BLaER1 treated with 17β-estradiol and CSF1 and Interleukin-3, amounts not matched to agents 10 nM and 100 nM (cell line): Measurements from ENCODE around the gene AHSG.

Source experiments
- H3K27ac ChIP-seq, 11 experiments: shearing (Covaris generic); formaldehyde crosslinking; 2 replicates each; pipeline ENCODE4 v1.8.1; 2022
- H3K27me3 ChIP-seq, 11 experiments: shearing (Covaris generic); formaldehyde crosslinking; 2 replicates each; pipeline ENCODE4 v1.8.1; 2022
- H3K36me3 ChIP-seq, 11 experiments: shearing (Covaris generic); formaldehyde crosslinking; 2 replicates each; pipeline ENCODE4 v1.8.1; 2022
- H3K4me1 ChIP-seq, 10 experiments: shearing (Covaris generic); formaldehyde crosslinking; 2 replicates each; pipeline ENCODE4 v1.8.1; 2022
- H3K4me2 ChIP-seq, 11 experiments: shearing (Covaris generic); formaldehyde crosslinking; 2 replicates each; pipeline ENCODE4 v1.8.1; 2022
- H3K4me3 ChIP-seq, 10 experiments: shearing (Covaris generic); formaldehyde crosslinking; 2 replicates each; pipeline ENCODE4 v1.8.1; 2022
- H3K9ac ChIP-seq, 11 experiments: shearing (Covaris generic); formaldehyde crosslinking; 2 replicates each; pipeline ENCODE4 v1.8.1; 2022
- H3K9me3 ChIP-seq, 11 experiments: shearing (Covaris generic); formaldehyde crosslinking; replicated peaks in 1 of 11; 2 replicates each; pipeline ENCODE4 v1.8.1; 2022
- H4K20me1 ChIP-seq, 11 experiments: shearing (Covaris generic); formaldehyde crosslinking; 2 replicates each; pipeline ENCODE4 v1.8.1; 2022
- Cebpa-rat ChIP-seq, 11 experiments: shearing (Covaris generic); IDR thresholded peaks; 2 replicates each; pipeline ENCODE4 v1.8.1; 2022

The AHSG gene

GRCh38 chr3:186640929-186641328 is 28.1 kb downstream of the AHSG start:
- Histone ChIP-seq H4K20me1 (no peaks in the 10 kb centered on the region), H3K27me3 (no peaks in the 10 kb centered on the region), H3K4me1 (peaks cover 0 to 5% (median 0%) of the 10 kb centered on the region in 10 experiments; a peak in 3 of 20 replicates), H3K4me3 (no peak overlapping the region), H3K9me3 (peaks cover 0 to 9% (median 5%) of the 10 kb centered on the region in 11 experiments; a peak in 9 of 22 replicates), H3K4me2 (no peak overlapping the region), H3K27ac (no peak overlapping the region), H3K36me3 (no peaks in the 10 kb centered on the region), H3K9ac (no peak overlapping the region)
- no peak for TF ChIP-seq Cebpa-rat (IDR thresholded peaks at IDR 0.05)

GRCh38 chr3:186642014-186642413 is 29.2 kb downstream of the AHSG start:
- Histone ChIP-seq H3K9me3 (peaks cover 0 to 9% (median 5%) of the 10 kb centered on the region in 11 experiments; a peak in 9 of 22 replicates), H3K4me1 (peaks cover 0 to 5% (median 0%) of the 10 kb centered on the region in 10 experiments; a peak in 3 of 20 replicates), H3K4me3 (no peak overlapping the region), H3K9ac (no peak overlapping the region), H3K27me3 (no peaks in the 10 kb centered on the region), H3K4me2 (0 out of 22 replicates have a peak overlapping the region, but pooled peaks of 1 of the 11 experiments have one; percentile 7), H4K20me1 (no peaks in the 10 kb centered on the region), H3K36me3 (no peaks in the 10 kb centered on the region), H3K27ac (no peak overlapping the region)
- no peak for TF ChIP-seq Cebpa-rat (IDR thresholded peaks at IDR 0.05)

DNA sequence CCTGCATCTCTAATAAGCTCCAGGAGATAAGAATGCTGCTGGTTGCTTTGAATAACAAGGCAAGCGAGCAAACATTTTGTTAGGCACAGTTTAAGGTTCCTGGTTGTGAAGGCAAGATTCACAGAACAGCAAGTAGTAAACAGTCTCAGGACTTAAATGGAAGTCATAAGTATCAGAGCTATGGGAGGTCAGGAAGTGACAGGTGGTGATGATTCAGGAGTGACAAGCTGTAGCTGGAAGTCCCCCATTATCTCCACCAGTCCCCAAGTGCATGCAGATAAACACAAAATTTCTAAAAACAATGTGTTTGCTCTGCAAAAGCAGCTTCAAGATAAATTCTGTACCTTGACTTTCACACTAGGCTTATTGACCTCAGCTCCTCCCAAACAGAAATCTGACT is 30.6 kb downstream of the AHSG start:
- H3K36me3 ChIP-seq: no peaks in the 10 kb centered on the region
- H3K27ac ChIP-seq: no peak overlapping the region
- no peak overlapping the region for H3K4me2 ChIP-seq
- H4K20me1 ChIP-seq: no peaks in the 10 kb centered on the region
- H3K9me3 ChIP-seq: peaks cover 0 to 9% (median 5%) of the 10 kb centered on the region in 11 experiments; a peak in 9 of 22 replicates
- no peak overlapping the region for H3K9ac ChIP-seq
- H3K4me1 ChIP-seq: peaks cover 0 to 5% (median 0%) of the 10 kb centered on the region in 10 experiments; a peak in 3 of 20 replicates
- no peaks in the 10 kb centered on the region for H3K27me3 ChIP-seq
- no peak overlapping the region for H3K4me3 ChIP-seq
- no peak for TF ChIP-seq Cebpa-rat (IDR thresholded peaks at IDR 0.05)

DNA sequence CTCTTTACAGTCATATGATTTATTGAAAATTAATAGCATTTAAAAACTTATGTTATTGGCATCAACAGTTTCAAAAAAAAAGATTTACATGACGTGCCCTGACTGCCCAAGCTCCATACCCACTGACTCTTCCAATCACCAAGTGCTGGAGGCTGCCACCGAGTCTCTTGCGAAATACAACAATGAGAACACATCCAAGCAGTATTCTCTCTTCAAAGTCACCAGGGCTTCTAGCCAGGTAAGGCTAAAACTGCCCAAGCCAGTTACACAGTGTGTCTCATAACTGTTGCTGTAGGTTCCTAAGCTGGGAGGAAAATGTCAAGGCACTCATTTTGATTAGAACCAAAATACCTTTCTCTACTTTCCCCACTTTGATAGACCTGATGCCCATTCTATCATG is 31.8 kb downstream of the AHSG start:
- H3K36me3 ChIP-seq: no peaks in the 10 kb centered on the region
- H3K9ac ChIP-seq: no peak overlapping the region
- no peak overlapping the region for H3K27ac ChIP-seq
- H3K4me1 ChIP-seq: peaks cover 0 to 5% (median 0%) of the 10 kb centered on the region in 10 experiments; a peak in 3 of 20 replicates
- H3K4me3 ChIP-seq: no peak overlapping the region
- H4K20me1 ChIP-seq: no peaks in the 10 kb centered on the region
- no peaks in the 10 kb centered on the region for H3K27me3 ChIP-seq
- peaks cover 0 to 2% (median 0%) of the 10 kb centered on the region in 11 experiments; a peak in 2 of 22 replicates for H3K9me3 ChIP-seq
- TF ChIP-seq Cebpa-rat (IDR thresholded peaks at IDR 0.05): peak in 4 of 11 experiments; percentile 15 to 67 (median 22); a peak in 1 of 22 replicates
- no peak overlapping the region for H3K4me2 ChIP-seq

DNA sequence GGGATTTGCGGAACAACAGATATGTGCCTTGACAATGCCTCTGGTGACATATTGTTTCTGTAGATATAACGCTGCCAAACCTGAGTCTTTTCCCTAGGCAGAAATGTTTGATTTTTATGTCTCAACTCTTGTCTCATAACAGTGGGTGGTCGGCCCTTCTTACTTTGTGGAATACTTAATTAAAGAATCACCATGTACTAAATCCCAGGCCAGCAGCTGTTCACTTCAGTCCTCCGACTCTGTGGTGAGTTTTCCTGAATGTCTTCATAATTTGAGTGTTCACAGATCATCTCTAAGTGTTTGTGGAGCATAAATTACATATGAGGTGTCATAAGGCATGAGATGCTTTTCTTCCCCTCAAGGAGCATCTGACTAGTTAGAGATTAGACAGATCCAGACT is 33.2 kb downstream of the AHSG start:
- H3K36me3 ChIP-seq: no peaks in the 10 kb centered on the region
- no peak overlapping the region for H3K27ac ChIP-seq
- H3K4me1 ChIP-seq: peaks cover 0 to 5% (median 0%) of the 10 kb centered on the region in 10 experiments; a peak in 3 of 20 replicates
- no peak overlapping the region for H3K4me3 ChIP-seq
- TF ChIP-seq Cebpa-rat (IDR thresholded peaks at IDR 0.05): no peak
- H4K20me1 ChIP-seq: no peaks in the 10 kb centered on the region
- H3K9me3 ChIP-seq: no peaks in the 10 kb centered on the region
- H3K27me3 ChIP-seq: no peaks in the 10 kb centered on the region
- H3K9ac ChIP-seq: no peak overlapping the region
- no peak overlapping the region for H3K4me2 ChIP-seq

DNA sequence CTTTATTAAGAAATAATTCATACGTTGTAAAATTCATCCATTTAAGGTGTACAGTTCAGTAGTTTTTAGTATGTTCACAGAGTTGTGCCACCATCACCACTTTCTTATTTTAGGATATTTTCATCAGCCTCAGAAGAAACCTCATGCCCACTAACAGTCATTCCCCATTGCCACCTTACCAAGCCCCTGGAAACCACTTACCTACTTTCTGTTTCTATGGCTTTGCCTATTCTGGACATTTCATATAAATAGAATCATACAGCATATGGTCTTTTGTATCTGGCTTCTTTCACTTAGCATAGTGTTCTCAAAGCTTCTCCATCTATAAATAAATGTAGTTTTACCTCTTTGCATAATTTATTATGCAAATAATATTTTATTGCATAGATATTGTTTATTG is 34.0 kb downstream of the AHSG start:
- Histone ChIP-seq H3K9me3 (no peaks in the 10 kb centered on the region), H3K9ac (no peak overlapping the region), H3K4me2 (no peak overlapping the region), H3K36me3 (no peaks in the 10 kb centered on the region), H4K20me1 (no peaks in the 10 kb centered on the region), H3K27ac (no peak overlapping the region), H3K4me1 (peaks cover 0 to 5% (median 2%) of the 10 kb centered on the region in 10 experiments; a peak in 11 of 20 replicates), H3K27me3 (no peaks in the 10 kb centered on the region), H3K4me3 (no peak overlapping the region)
- TF ChIP-seq Cebpa-rat (IDR thresholded peaks at IDR 0.05): no peak

DNA sequence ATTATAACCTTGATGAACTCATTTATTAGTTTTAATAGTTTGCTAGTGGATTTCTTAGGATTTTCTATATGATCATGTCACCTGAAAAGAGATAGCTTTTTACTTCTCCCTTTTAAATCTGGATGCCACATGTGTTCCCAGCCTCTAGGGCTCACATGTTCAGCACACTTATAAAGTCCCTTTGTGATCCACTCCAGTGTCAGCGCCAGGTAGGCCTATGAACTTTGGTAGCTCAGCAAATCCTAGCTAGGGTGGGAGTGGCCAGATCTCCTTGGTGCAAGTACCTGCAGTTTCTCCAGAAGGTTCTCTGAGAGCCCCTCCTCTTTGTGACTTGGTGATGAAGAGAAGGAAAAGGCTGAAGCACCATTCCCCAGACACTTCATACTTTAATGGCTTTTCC is 36.0 kb downstream of the AHSG start:
- Histone ChIP-seq H3K36me3 (no peaks in the 10 kb centered on the region), H3K9ac (no peak overlapping the region), H3K27me3 (no peaks in the 10 kb centered on the region), H3K4me3 (no peak overlapping the region), H3K27ac (no peak overlapping the region), H3K9me3 (no peaks in the 10 kb centered on the region), H4K20me1 (no peaks in the 10 kb centered on the region), H3K4me1 (peaks cover 20 to 24% (median 20%) of the 10 kb centered on the region in 10 experiments), H3K4me2 (no peak overlapping the region)
- TF ChIP-seq Cebpa-rat (IDR thresholded peaks at IDR 0.05): no peak

DNA sequence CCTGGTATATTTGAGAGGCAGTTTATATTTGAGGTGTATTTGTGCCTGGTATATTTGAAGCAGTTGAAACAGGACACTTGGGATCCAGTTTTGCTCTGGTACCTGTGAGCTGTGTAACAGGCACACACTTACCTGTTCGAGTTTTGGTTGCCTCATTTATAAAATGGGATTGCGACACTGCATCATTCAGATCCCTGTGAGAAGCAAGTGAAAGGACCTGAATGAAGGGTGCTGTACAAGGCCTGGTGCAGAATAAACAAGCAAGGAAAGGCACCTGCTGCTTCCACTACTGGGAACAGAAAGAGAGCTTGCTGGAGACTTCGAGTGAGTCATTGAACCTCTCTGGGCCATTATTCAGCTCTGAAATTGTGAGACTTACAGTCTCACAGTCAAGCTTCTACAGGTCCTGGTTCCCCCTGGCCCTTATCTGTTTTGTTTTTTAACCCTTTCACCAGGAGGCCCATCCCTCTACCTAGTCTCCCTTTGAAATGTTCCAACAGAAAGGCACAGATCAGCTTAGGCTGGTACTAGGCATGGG is 38.9 kb downstream of the AHSG start:
- Histone ChIP-seq H3K9ac (no peak overlapping the region), H4K20me1 (no peaks in the 10 kb centered on the region), H3K4me2 (peak overlapping the region; percentile 52 to 75 (median 66); a peak in 15 of 22 replicates), H3K4me1 (peaks cover 20 to 26% (median 22%) of the 10 kb centered on the region in 10 experiments), H3K4me3 (no peak overlapping the region), H3K27me3 (no peaks in the 10 kb centered on the region), H3K27ac (no peak overlapping the region), H3K36me3 (no peaks in the 10 kb centered on the region), H3K9me3 (no peaks in the 10 kb centered on the region)
- TF ChIP-seq Cebpa-rat (IDR thresholded peaks at IDR 0.05): peak in 4 of 11 experiments; percentile 27 to 51 (median 32); a peak in 3 of 22 replicates

DNA sequence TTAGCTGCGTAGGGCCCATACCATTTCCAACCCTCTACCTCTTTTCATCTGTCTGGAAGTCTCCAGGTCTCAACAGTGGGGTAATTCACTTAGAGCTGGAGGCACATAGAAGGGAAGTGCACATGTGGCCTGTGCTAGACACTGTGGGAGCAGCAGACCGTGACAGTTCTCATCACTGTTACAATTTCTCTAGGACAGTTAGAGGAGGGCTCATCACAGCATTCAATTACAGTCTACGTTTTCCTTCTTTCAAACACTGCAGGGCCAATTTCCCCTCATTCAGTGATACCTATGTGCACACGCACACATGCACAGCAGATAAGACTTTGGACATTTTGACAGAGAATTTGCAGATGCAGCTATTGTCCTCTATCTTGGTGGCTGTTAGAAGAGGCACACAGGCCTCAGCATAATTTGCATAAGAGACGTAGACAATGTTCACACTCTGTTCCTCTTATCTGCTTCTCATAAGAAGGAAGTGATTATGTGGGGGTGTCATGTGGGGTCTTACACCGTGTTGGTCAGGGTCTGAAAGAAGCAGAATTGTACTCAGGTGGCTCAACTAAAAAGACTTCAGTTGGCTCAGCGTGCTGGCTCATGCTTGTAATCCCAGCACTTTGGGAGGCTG is 40.3 kb downstream of the AHSG start:
- Histone ChIP-seq H4K20me1 (no peaks in the 10 kb centered on the region), H3K4me3 (no peak overlapping the region), H3K9me3 (no peaks in the 10 kb centered on the region), H3K4me1 (peaks cover 20 to 26% (median 22%) of the 10 kb centered on the region in 10 experiments), H3K9ac (no peak overlapping the region), H3K4me2 (peak overlapping the region; percentile 52 to 75 (median 66)), H3K27me3 (no peaks in the 10 kb centered on the region), H3K27ac (peak overlapping the region in 4 of 11 experiments; percentile 10 to 47 (median 14); a peak in 4 of 22 replicates), H3K36me3 (no peaks in the 10 kb centered on the region)
- TF ChIP-seq Cebpa-rat (IDR thresholded peaks at IDR 0.05): no peak
